HepG2 (cell line): ENCODE data around the gene CDA. TPM values are rescaled to one million over a fixed set of nuclear protein-coding genes. Genes with fewer than 3 reads are reported as not detected.

ENCODE experiments used
- ATAC-seq: fragments of 200-7000 bp; cut with Tn5 transposase; 3 replicates; pipeline ENCODE4 v1.9.1; 2020; ENCODE audit warnings: mild to moderate bottlenecking, moderate library complexity
- BruUV-seq: library from RNA; stranded (reverse); fragments of 400-500 nt; replicated peaks from 2 replicates; lab custom pipeline; 2021; lab: Mats Ljungman, UMichigan
- CTCF ChIA-PET: fragments of 300-600 bp; formaldehyde crosslinking; extraction: SDS; loops from one replicate; lab custom pipeline; 2021; ENCODE audit warnings: low total read pairs, inconsistent platforms, low intra/inter-chr PET ratio; lab: Yijun Ruan, JAX
- POLR2A ChIA-PET: fragments of 350-600 bp; sonication (Branson Sonifier 250); formaldehyde crosslinking; loops from one replicate; lab custom pipeline; 2020; ENCODE audit warnings: antibody characterized with exemption, inconsistent platforms; lab: Yijun Ruan, JAX
- DNase-seq: peaks from one replicate; pipeline ENCODE4 v3.0.0-alpha.2; 2015; ENCODE audit warnings: low spot score
- FAIRE-seq: peaks from 3 replicates; lab custom pipeline; 2011; peaks lifted over from hg19 to GRCh38; lab: Jason Lieb, UNC
- H2AFZ ChIP-seq: one replicate; pipeline ENCODE4 v1.6.1; 2011; ENCODE audit warnings: low read length, inconsistent platforms
- H3K27ac ChIP-seq: fragments of 300-600 bp; 3 replicates; pipeline ENCODE4 v1.8.0; 2011; ENCODE audit warnings: mixed run types, mild to moderate bottlenecking, mixed read lengths, low read length, inconsistent platforms; ENCODE audit not compliant: insufficient read depth; ENCODE audit errors: extremely low read length
- H3K27me3 ChIP-seq, 2 experiments: fragments of 200-600 bp in 1 of 2; 2 replicates in 1 of 2; 3 replicates in 1 of 2; pipeline versions ENCODE4 v1.6.0 to v1.8.0; 2011; ENCODE audit warnings: low read length in 2 of 2, mild to moderate bottlenecking in 2 of 2, moderate library complexity in 2 of 2, inconsistent platforms in 1 of 2; ENCODE audit not compliant: insufficient read depth in 2 of 2, control insufficient read depth in 1 of 2
- H3K36me3 ChIP-seq, 2 experiments: fragments of 200-600 bp in 1 of 2; replicated peaks in 1 of 2; 2 replicates in 1 of 2; 3 replicates in 1 of 2; pipeline versions ENCODE4 v1.5.1 to v1.8.0; 2011; ENCODE audit warnings: low read length in 2 of 2, inconsistent platforms in 1 of 2; ENCODE audit not compliant: insufficient read depth in 2 of 2, control insufficient read depth in 1 of 2
- H3K4me1 ChIP-seq: 2 replicates; pipeline ENCODE4 v1.5.1; 2012; ENCODE audit warnings: low read length, inconsistent platforms; ENCODE audit not compliant: insufficient read depth
- H3K4me2 ChIP-seq: 2 replicates; pipeline ENCODE4 v1.6.0; 2011; ENCODE audit warnings: low read depth, low read length, inconsistent platforms
- H3K4me3 ChIP-seq, 3 experiments: fragments of 200-600 bp in 1 of 3; sonication (generic), shearing (Covaris generic) in 1 of 3; replicated peaks in 1 of 3; 2 replicates each; pipeline ENCODE4 v1.5.1; 2011 to 2016; ENCODE audit warnings: low read length in 3 of 3, inconsistent platforms in 2 of 3, low read depth in 2 of 3, mild to moderate bottlenecking in 2 of 3, control low read depth in 1 of 3, mixed read lengths in 1 of 3; ENCODE audit not compliant: insufficient read depth in 1 of 3
- H3K79me2 ChIP-seq: one replicate; pipeline ENCODE4 v1.6.1; 2011; ENCODE audit warnings: low read length, inconsistent platforms; ENCODE audit not compliant: insufficient read depth
- H3K9ac ChIP-seq: 2 replicates; pipeline ENCODE4 v1.6.0; 2011; ENCODE audit warnings: mild to moderate bottlenecking, low read depth, low read length, inconsistent platforms; ENCODE audit not compliant: insufficient read depth
- H3K9me3 ChIP-seq: 2 replicates; pipeline ENCODE4 v1.5.1; 2012; ENCODE audit warnings: mild to moderate bottlenecking, low read length
- H4K20me1 ChIP-seq: 2 replicates; pipeline ENCODE4 v1.6.0; 2011; ENCODE audit warnings: inconsistent platforms, mild to moderate bottlenecking, low read length, moderate library complexity; ENCODE audit not compliant: insufficient read depth
- CAMTA2 ChIP-seq: sonication (generic); formaldehyde crosslinking; IDR thresholded peaks from 2 replicates; pipeline ENCODE4 v1.4.0; 2020; ENCODE audit warnings: mild to moderate bottlenecking, missing genetic modification reagents, borderline replicate concordance
- CENPT ChIP-seq: sonication (generic); formaldehyde crosslinking; IDR thresholded peaks from 2 replicates; pipeline ENCODE4 v1.8.0; 2022; ENCODE audit warnings: low read depth, mild to moderate bottlenecking, moderate library complexity, missing genetic modification reagents
- HNF4A ChIP-seq: sonication (generic); formaldehyde crosslinking; IDR thresholded peaks from 2 replicates; pipeline ENCODE4 v1.4.0; 2020; ENCODE audit warnings: missing genetic modification reagents
- ISX ChIP-seq: sonication (generic); formaldehyde crosslinking; conservative IDR thresholded peaks from 2 replicates; pipeline ENCODE4 v1.5.0; 2020; ENCODE audit warnings: missing genetic modification reagents
- REPIN1 ChIP-seq: sonication (generic); formaldehyde crosslinking; IDR thresholded peaks from 2 replicates; pipeline ENCODE4 v1.8.0; 2022; ENCODE audit warnings: missing genetic modification reagents, low read depth, mild to moderate bottlenecking, borderline replicate concordance
- RFX5 ChIP-seq: IDR thresholded peaks from 2 replicates; pipeline ENCODE4 v1.6.1; 2011; ENCODE audit warnings: low read depth, low read length, improper control_type of control experiment
- RORA ChIP-seq: sonication (generic); formaldehyde crosslinking; IDR thresholded peaks from 2 replicates; pipeline ENCODE4 v1.5.0; 2020; ENCODE audit warnings: mild to moderate bottlenecking, missing genetic modification reagents, moderate library complexity
- SRSF1 ChIP-seq: fragments of 200-400 bp; formaldehyde crosslinking; optimal IDR thresholded peaks from 2 replicates; pipeline ENCODE3; 2017; ENCODE audit warnings: mild to moderate bottlenecking, low read depth, low read length, moderate library complexity
- TAF15 ChIP-seq: fragments of 200-400 bp; formaldehyde crosslinking; IDR thresholded peaks from one replicate; pipeline ENCODE4 v1.6.1; 2018; ENCODE audit warnings: mild to moderate bottlenecking, low read depth, low read length; ENCODE audit not compliant: poor library complexity, severe bottlenecking
- XBP1 ChIP-seq: sonication (generic); formaldehyde crosslinking; IDR thresholded peaks from 2 replicates; pipeline ENCODE4 v1.5.0; 2020; ENCODE audit warnings: missing genetic modification reagents
- ZBTB14 ChIP-seq: sonication (generic); formaldehyde crosslinking; IDR thresholded peaks from 2 replicates; pipeline ENCODE4 v1.4.0; 2020; ENCODE audit warnings: missing genetic modification reagents
- ZMYM4 ChIP-seq: sonication (generic); formaldehyde crosslinking; IDR thresholded peaks from 2 replicates; pipeline ENCODE4 v1.8.1; 2023; ENCODE audit warnings: mild to moderate bottlenecking, missing genetic modification reagents
- ZNF124 ChIP-seq: sonication (generic); formaldehyde crosslinking; IDR thresholded peaks from 2 replicates; pipeline ENCODE4 v1.4.0; 2020; ENCODE audit warnings: missing genetic modification reagents
- ZNF160 ChIP-seq: sonication (generic); formaldehyde crosslinking; IDR thresholded peaks from 2 replicates; pipeline ENCODE4 v1.8.0; 2022; ENCODE audit warnings: mild to moderate bottlenecking, inconsistent platforms, missing genetic modification reagents
- ZNF407 ChIP-seq: sonication (generic); formaldehyde crosslinking; IDR thresholded peaks from one replicate; pipeline ENCODE4 v1.5.1; 2020; ENCODE audit warnings: mild to moderate bottlenecking, missing genetic modification reagents; ENCODE audit errors: not compliant biosample characterization
- ZZZ3 ChIP-seq: sonication (generic); formaldehyde crosslinking; IDR thresholded peaks from 2 replicates; pipeline ENCODE4 v1.4.0; 2020; ENCODE audit warnings: missing genetic modification reagents, mild to moderate bottlenecking, borderline replicate concordance
- WGBS: methylation state at CpG from one replicate; pipeline ENCODE4 v1.1.6; 2017; ENCODE audit warnings: low lambda C conversion rate; 5-methylcytosine and 5-hydroxymethylcytosine counted together
- in situ Hi-C: cut with HindIII; loops from 2 replicates; pipeline ENCODE4 v1.10.0; 2017; ENCODE audit warnings: low pct_unique_long_range_greater_than_20kb; ENCODE audit not compliant: extremely low pct_ligation_motif_present
- intact Hi-C: fragments of 100-400 bp; cut with micrococcal nuclease; formaldehyde crosslinking; loops from one replicate; pipeline ENCODE4 v1.10.0; 2022; ENCODE audit not compliant: unreplicated experiment
- polyA plus RNA-seq, 8 experiments: library from polyadenylated mRNA; depleted of rRNA in 3 of 8; stranded (reverse) in 7 of 8; unstranded in 1 of 8; fragments of >200 nt; fragmentation: Illumina TruSeq in 4 of 8; extraction: Trizol in 4 of 8; gene quantifications; 2 replicates each; pipeline versions ENCODE4 v1.2.1 to v1.2.3, GENCODE V29; 2011 to 2016; ENCODE audit warnings: low read depth in 4 of 8, missing spikeins in 1 of 8, mixed read lengths in 1 of 8; ENCODE audit not compliant: insufficient read depth in 1 of 8
- total RNA-seq, 5 experiments: library from RNA; depleted of rRNA; stranded (reverse); fragments of >200 nt; fragmentation: Illumina TruSeq; extraction: Trizol; gene quantifications; 2 replicates each; pipeline ENCODE4 v1.2.3, GENCODE V29; 2016; ENCODE audit warnings: low read depth in 1 of 5

Gene CDA
- total and polyA plus RNA-seq, 2 of the 13 experiments (the other 11 are each of a cell fraction or from before 2014, with no cell fraction given): 0.66 to 2.1 TPM

GRCh38 chr1:20644416-20644815 lies 55.5 kb downstream of the CDA start:
- intact Hi-C loops (no loop called here), in situ Hi-C loops (no loop called here)
- H3K4me1 ChIP-seq: no peaks in the 10 kb centered on the region
- no peak overlapping the region for H2AFZ ChIP-seq
- no peaks in the 10 kb centered on the region for H4K20me1 ChIP-seq
- H3K36me3 ChIP-seq: peaks cover 4 to 20% of the 10 kb centered on the region in 2 experiments; a peak in 3 of 5 replicates
- ChIA-PET CTCF (no interaction called here), POLR2A (no interaction called here)
- WGBS: 98% methylated on average over 10 of the region's 13 CpGs
- H3K9me3 ChIP-seq: no peaks in the 10 kb centered on the region
- ATAC-seq (no peak), FAIRE-seq (no peak), DNase-seq (no peak)
- no peak overlapping the region for H3K9ac ChIP-seq
- H3K4me2 ChIP-seq: no peak overlapping the region
- no peaks in the 10 kb centered on the region for H3K79me2 ChIP-seq
- H3K4me3 ChIP-seq: no peak overlapping the region
- BruUV-seq: no TSS peak
- no peak overlapping the region for H3K27ac ChIP-seq
- TF ChIP-seq ISX (no peak), TAF15 (no peak), CENPT (CRISPR knock-in tag) (no peak), SRSF1 (no peak), RORA (CRISPR knock-in tag) (no peak), RFX5 (no peak), HNF4A (no peak), ZNF407 (CRISPR knock-in tag) (no peak), REPIN1 (CRISPR knock-in tag) (no peak), CAMTA2 (CRISPR knock-in tag) (no peak), ZNF160 (CRISPR knock-in tag) (no peak), XBP1 (CRISPR knock-in tag) (no peak), ZBTB14 (no peak), ZZZ3 (CRISPR knock-in tag) (no peak), ZNF124 (CRISPR knock-in tag) (no peak), ZMYM4 (CRISPR knock-in tag) (no peak)
- no peaks in the 10 kb centered on the region for H3K27me3 ChIP-seq
